Sciatic nerve (tissue), 2 donors: ENCODE measurements around the gene MCM5. TPM values are rescaled to one million over a fixed set of nuclear protein-coding genes. Genes with fewer than 3 reads are reported as not detected.

Source experiments
- ATAC-seq: fragments of 200-7000 bp; cut with Tn5 transposase; one replicate; pipeline ENCODE4 v1.9.1; 2020; ENCODE audit warnings: mild to moderate bottlenecking, moderate library complexity
- DNase-seq: peaks from one replicate; pipeline ENCODE4 v3.0.0-alpha.2; 2020; ENCODE audit warnings: low spot score
- intact Hi-C: fragments of 100-400 bp; cut with DNase I; formaldehyde crosslinking; loops from one replicate; pipeline ENCODE4 v1.14.2; 2022
- total RNA-seq: library from RNA; stranded (reverse); fragmentation: NEBNext Ultra II Directional; extraction: Animal tissue kit (Norgen Biotek cat#: 25700); gene quantifications from one replicate; pipeline ENCODE4 v1.2.1, GENCODE V29; 2021
- donor health status: DM: no; HTN: no; CAD: no.
- donor health status: DM: no; HTN: no; CAD: no.

MCM5 gene
- total RNA-seq, 1 donor from 2014 or later = 23.0 TPM

DNA sequence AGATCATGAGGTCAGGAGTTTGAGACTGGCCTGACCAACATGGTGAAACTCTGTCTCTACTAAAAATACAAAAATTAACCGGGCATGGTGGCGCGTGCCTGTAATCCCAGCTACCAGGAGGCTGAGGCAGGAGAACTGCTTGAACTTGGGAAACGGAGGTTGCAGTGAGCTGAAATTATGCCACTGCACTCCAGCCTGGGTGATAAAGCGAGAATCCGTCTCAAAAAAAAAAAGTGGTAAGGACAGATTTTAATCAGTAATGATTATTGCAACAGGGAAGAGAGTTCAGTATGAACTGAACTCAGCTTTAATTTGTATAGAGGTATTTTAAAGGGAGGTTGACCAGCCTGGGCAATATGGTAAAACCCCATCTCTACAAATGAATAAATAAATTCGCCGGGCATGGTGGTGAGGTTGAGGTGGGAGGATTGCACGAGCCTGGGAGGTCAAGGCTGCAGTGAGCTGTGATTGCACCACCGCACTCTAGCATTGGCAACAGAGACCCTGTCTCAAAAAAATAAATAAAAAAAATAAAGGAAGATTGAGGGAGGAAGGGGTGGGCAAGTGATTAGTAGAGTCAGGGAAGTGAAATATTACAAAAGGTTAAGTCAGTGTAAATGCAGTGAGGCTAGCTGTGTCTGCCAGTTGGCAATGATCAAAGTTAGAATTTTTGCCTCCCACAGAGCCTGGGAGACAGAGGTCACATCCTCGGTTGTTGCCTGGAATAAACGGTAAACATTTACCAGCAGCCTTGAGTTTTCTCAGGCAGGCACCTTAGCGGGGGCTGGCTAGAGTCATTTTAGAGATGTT, 2.6 kb upstream of the MCM5 start:
- ATAC-seq (no peak), DNase-seq (no peak)
- intact Hi-C loops = no loop called here

DNA sequence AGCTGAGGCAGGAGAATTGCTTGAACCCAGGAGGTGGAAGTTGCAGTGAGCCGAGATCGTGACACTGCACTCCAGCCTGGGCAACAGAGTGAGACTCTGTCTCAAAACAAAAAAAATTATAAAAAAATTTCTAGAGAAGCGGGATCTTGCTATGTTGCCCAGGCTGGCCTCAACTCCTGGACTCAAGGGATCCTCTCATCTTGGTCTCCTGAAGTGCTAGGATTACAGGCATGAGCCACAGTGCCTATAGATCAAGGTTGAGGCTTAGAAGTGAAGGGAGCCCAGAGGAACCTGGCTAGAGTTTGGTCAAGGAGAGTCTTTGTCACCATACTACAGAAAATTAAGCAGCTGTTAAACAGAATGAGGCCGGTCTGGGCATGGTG, 1.4 kb upstream of the MCM5 start:
- no peak for ATAC-seq
- intact Hi-C loops = no loop called here

DNA sequence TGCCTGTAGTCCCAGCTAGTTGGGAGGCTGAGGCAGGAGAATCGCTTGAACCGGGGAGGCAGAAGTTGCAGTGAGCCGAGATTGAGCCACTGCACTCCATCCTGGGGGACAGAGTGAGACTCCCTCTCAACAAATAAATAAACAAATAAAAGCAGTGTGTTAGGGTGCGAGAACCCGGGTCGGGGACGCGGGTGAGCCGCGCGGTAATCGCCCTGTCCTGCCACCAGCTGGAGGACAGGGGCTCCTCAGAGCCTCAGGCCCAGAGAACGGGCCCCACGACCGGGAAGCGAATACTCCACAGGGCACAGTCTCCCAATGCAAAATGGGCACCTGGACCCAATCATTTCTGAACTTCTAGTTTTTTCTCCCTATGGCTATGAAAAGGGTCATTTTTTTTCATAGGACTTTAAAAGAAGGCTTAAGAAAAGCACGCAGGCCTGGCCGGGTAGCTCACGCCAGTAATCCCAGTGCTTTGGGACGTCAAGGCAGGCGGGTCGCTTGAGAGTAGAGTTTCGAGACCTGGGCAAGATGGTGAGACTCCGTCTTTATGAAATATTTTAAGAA, 744 bp upstream of the MCM5 start:
- intact Hi-C loops = no loop called here
- no peak for ATAC-seq
- no peak for DNase-seq

More for the DNA sequence above, 1.4 kb upstream of the MCM5 start:
- DNase-seq = no peak

DNA sequence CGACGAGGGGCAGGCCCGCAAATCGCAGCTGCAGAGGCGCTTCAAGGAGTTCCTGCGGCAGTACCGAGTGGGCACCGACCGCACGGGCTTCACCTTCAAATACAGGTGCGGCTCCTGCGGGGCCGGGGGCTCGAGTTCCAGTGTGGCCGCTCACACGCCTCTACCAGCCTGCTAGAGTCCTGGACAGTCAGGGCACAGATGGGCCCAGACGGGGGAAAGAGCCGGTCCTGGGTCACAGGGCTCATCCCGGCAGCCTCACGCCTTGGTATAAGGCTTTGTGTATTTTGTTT, 506 bp downstream of the MCM5 start:
- ATAC-seq (peak; percentile 4), DNase-seq (no peak)
- intact Hi-C loops = no loop called here

DNA sequence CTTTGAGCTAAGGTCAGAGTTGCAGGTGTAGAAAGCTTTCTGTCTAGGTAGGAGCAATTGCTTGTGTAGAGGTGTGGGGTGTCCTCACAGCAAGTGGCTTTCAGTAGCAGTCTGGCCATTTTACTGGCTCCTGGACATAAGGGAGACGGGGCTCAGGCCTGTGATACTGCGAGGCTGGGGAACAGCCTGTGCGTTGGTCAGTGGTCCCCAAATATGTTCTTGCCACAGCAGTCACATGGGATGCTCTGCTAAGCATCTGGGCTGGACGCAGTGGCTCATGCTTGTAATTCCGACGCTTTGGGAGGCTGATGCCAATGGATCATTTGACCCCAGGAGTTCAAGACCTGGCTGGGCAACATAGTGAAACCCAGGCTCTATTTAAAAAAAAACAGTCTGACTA, 1.9 kb downstream of the MCM5 start:
- intact Hi-C loops = no loop called here
- ATAC-seq = no peak
- DNase-seq = no peak

DNA sequence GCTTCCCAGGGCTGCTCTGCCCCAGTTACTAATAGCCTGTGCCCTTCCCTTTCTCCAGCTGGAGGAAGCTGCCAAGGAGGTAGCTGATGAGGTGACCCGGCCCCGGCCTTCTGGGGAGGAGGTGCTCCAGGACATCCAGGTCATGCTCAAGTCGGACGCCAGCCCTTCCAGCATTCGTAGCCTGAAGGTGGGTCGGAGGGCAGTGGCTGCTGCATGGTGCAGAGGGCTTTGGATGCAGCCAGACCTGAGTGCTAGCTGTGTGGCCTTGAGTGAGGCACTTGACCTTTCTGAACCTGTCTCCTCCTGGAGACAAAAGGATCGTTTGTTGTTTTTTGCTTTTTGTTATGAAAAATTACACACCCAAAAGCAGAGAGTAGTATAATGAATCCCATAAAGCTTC, 3.4 kb downstream of the MCM5 start:
- intact Hi-C loops = no loop called here
- no peak for ATAC-seq

DNA sequence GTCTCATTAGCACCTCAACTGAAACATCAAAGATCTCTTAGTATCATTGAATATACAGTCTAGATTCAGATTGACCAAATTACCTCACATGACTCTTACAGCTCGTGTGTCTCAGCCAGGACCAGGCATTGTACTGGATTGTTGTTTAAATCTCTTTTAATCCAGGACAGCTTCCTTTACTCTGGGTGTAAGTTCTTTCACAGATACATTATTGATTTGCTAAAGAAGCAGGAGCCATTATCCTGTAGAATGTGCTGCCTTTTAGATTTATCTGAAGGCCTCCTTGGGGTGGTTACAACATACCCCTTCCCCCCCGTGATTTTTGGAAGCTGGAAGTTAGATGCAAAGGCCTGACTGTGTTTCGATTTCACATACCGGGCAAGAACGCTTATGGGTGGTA, 4.2 kb downstream of the MCM5 start:
- intact Hi-C loops = no loop called here
- ATAC-seq = no peak
- DNase-seq = no peak

More for the DNA sequence above, 3.4 kb downstream of the MCM5 start:
- DNase-seq = no peak

DNA sequence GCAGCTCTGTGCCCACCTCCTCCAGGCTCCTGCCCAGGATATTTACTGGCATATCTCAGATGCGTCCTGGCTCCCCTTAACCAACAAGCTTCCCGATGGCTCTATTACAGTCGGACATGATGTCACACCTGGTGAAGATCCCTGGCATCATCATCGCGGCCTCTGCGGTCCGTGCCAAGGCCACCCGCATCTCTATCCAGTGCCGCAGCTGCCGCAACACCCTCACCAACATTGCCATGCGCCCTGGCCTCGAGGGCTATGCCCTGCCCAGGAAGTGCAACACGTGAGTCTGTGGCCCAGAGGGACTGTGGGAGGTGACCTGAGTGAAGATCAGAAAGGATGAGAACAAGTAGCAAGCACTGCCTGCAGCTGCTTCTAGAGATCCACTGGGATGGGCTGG, 6.5 kb downstream of the MCM5 start:
- intact Hi-C loops = no loop called here
- no peak for DNase-seq
- ATAC-seq = no peak

DNA sequence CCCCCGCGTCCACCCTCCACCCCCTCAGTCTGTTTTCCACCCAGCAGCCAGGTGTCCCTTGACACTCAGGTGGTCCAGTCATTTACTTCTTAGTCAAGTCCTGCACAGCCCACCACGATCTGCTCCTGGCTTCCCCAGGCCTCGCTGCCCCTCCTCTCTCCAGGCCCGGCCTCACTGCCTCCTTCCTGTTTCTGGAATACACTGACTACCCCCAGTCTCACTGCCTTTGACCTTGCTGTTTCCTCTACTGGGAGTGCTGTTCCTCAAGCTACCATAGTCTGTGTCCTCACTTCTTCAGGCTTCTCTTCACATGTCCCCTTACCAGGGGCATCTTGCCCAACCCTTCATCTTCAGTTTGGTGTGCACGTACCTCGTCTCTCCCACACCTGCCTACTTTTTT, 7.4 kb downstream of the MCM5 start:
- intact Hi-C loops = no loop called here
- no peak for DNase-seq
- no peak for ATAC-seq

DNA sequence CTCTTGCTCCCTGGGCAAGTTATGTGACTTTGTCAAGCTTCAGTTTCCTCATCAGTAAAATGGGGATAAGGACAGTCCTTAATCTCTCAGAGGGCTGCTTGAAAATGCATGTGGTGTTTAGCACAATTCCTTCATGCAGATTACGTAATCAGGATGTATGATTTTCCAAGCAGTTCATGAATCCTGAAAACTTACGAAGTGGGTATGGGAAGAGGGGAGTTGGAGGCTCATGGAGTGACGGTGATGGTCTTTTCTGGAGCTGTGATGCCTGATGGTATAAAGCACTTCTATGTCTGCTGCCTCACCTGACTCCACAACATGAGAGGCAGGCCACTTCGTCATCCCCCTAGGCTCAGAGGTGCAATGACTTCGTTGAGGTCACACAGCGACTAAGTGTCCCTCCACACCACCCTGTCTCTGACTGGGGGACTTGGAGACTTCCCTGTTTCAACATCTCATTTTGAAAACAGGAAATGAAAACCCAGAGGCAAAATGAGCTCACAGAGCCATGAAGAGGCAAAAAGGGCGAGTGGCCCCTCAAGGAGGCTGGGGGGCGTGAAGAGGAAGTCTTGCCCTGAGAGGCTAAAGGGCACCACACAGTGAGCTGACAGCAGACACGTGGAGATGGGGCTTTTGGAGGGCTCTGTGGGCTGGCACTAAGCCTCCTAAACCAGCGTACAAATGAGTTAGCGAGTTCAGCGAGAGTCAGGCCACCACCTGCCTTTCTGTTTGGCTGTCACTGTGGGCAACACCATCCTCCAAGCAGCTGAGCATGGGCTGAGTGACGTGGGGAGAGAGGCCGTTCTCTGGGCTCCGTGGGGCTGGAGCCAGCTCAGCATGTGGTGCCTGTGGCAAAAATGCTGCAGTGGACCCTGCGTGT, 10.1 kb downstream of the MCM5 start:
- intact Hi-C loops = no loop called here
- ATAC-seq (peak; percentile 84), DNase-seq (no peak)

DNA sequence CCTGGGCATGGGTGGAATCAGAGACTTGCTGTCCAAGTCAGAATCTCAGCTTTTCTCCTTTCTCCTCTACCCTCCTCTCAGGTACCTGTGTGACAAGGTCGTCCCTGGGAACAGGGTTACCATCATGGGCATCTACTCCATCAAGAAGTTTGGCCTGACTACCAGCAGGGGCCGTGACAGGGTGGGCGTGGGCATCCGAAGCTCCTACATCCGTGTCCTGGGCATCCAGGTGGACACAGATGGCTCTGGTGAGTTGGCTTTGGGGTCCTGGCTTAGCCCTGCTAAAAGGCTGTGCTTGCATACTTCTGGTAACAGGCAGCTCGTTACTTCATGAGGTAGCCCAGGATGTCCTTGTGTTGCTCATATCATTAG, 10.7 kb downstream of the MCM5 start:
- DNase-seq (no peak), ATAC-seq (no peak)
- intact Hi-C loops = no loop called here

DNA sequence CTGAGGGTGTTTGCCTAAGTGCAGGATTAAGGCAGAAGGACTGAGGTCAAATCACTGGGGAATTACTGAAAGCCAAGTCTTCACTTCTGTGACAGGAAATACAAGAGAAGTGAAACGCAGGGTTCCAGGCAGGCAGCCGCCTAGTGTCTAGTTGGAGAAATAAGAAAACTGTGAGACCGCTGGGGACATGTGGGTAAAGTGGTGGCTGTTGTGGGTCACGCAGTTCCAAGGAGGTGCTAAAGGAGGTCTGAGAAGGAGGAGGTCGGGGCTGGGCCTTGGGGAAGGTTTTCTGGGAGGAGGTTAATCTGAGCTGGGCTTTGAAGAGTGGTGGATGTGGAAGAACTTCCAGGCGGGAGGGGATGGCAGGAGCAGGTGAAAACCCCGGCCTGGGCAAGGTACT, 11.2 kb downstream of the MCM5 start:
- intact Hi-C loops = no loop called here
- ATAC-seq (peak; percentile 10), DNase-seq (no peak)

DNA sequence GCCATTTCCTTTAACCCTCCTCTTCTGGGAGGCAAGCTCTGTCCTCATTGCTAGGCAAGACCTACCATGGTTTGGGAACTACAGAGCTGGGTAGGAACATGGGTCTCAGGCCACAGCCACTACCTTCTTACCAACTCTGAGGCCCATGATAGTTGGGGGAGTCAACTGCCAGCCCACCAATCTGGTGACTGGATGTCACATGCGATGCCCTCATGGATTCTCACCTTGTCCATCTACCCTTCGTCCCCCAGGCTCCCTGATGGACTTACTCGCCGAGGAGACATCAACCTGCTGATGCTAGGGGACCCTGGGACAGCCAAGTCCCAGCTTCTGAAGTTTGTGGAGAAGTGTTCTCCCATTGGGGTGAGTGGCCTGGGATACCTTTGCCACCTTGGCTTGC, 13.7 kb downstream of the MCM5 start:
- DNase-seq (no peak), ATAC-seq (no peak)

DNA sequence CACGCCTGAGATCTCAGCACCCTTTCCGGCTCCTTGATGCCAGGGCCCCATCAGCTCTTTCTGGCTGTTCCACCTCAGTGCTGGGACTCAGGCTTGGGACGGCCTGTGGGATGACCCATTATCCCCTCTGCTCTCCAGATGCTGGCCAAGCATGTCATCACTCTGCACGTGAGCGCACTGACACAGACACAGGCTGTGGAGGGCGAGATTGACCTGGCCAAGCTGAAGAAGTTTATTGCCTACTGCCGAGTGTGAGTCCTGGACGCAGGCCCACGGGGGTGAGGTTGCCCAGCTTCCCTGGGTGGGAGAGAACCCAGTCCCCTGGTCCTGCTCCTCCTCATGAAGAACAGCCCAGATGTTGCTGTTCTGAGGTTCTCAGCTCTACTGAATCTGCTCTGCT, 17.7 kb downstream of the MCM5 start:
- DNase-seq = no peak
- intact Hi-C loops = no loop called here
- no peak for ATAC-seq

More for the DNA sequence above, 13.7 kb downstream of the MCM5 start:
- intact Hi-C loops = no loop called here

DNA sequence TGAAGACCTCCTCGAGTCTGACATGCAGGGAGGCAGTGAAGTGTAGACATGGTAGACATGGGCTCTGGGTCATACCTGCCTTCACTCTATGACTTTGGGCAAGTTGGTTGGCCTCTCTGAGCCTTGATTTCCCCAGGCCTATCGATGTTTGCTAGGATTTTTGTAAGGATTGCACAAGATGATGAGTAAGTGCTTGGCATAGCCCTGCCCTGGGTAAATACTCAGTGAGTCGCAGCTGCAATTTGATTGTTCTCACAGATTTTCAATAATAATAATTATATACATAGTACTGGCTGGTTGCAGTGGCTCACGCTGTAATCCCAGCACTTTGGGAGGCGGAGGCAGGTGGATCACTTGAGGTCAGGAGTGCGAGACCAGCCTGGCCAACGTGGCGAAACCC, 18.1 kb downstream of the MCM5 start:
- no peak for DNase-seq
- ATAC-seq = no peak

DNA sequence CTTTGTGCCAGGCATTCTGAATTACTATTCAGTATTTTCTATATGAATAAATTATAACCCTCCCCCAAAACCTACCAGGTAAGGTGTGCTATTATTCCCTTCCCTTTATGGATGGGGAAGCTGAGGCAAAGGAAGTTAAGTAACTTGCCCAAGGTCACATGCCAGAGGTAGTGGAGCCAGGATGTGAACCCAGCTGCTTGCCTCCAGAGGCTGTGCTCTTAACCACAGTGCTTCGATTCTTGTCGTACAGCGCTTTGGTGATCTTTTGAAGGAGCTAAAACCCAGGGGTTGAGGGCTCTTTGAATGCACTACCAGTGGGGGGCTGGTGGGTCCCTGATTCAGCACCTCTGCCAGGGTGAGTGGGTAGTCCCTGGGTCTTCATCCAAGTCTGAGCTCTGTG, 18.8 kb downstream of the MCM5 start:
- intact Hi-C loops = no loop called here
- no peak for ATAC-seq

More for the DNA sequence above, 18.1 kb downstream of the MCM5 start:
- intact Hi-C loops = no loop called here

DNA sequence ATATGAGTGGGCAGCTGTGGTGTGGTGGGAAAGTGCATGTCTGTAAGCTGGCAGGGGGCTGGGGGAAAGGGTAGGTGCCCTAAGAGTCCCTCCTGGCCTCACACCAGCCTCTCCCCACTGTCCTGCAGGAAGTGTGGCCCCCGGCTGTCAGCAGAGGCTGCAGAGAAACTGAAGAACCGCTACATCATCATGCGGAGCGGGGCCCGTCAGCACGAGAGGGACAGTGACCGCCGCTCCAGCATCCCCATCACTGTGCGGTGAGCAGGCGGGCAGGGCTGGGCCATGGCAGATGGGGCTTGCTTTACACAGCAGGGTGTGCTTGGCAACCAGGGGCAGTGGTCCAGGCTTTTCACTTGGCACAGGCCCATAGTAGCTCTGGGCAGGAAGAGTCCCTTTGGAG, 19.8 kb downstream of the MCM5 start:
- no peak for DNase-seq
- intact Hi-C loops = no loop called here
- ATAC-seq = no peak

More for the DNA sequence above, 18.8 kb downstream of the MCM5 start:
- no peak for DNase-seq

DNA sequence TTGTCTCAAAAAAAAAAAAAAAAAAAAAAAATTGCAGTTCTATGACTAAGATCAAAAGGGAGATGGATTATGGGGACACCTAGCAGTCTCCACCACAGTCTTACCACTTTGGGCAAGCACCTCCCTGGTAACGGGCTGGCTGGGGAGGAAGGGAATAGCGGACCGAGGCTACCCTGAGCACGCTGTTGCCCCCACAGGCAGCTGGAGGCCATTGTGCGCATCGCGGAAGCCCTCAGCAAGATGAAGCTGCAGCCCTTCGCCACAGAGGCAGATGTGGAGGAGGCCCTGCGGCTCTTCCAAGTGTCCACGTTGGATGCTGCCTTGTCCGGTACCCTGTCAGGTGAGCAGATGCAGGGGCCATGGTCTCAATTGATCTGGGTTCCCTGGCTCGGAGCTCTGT, 21.2 kb downstream of the MCM5 start:
- intact Hi-C loops = no loop called here
- DNase-seq = no peak

DNA sequence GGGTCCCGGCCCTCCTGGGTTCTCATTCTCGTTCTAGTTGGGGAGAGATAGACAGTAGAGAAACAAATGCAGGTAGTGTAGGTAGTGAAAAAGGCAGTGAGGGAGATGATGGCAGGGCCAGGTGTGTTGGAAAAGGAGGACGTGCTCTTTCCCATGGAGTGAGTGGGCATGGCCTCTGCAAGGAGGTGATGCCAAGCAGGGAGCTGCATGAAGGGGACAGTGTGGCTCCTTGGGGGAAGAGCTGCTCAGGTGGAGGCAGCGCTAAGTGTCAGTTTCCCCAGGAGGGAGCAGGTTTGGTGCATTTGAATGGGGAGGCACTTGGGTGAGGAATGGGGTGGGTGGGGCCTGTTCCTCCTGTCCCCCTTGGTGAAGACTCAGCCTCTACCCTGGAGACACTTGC, 22.2 kb downstream of the MCM5 start:
- DNase-seq = no peak
- intact Hi-C loops = no loop called here
- ATAC-seq = no peak

More for the DNA sequence above, 21.2 kb downstream of the MCM5 start:
- no peak for ATAC-seq

DNA sequence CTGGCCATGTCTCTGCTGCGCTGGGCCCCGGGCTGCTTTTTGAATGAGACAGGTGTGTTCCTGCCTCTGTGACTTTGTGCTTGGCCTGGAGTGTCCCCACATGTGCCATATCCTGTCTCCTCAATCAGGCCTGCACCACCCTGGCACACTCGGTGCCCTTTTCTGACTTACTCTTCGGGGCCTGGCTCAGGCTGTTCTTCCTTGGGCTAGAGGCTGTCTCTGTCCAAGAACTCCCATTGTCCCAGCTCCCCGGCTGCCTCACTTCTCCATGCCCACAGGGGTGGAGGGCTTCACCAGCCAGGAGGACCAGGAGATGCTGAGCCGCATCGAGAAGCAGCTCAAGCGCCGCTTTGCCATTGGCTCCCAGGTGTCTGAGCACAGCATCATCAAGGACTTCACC, 23.0 kb downstream of the MCM5 start:
- DNase-seq (no peak), ATAC-seq (no peak)
- intact Hi-C loops = no loop called here
